A549 treated with ZK216348 at 1 μM for 4 hours (cell line): ENCODE measurements around the gene OR51A7. TPM values are rescaled to one million over a fixed set of nuclear protein-coding genes. Genes with fewer than 3 reads are reported as not detected.

Source experiments
- total RNA-seq: library from RNA; stranded (reverse); fragments of 200-300 nt; extraction: Qiagen RNA extraction; gene quantifications from 5 replicates; pipeline ENCODE4 v1.2.3, GENCODE V29; 2022; ENCODE audit warnings: low read depth

OR51A7 gene, protein sequence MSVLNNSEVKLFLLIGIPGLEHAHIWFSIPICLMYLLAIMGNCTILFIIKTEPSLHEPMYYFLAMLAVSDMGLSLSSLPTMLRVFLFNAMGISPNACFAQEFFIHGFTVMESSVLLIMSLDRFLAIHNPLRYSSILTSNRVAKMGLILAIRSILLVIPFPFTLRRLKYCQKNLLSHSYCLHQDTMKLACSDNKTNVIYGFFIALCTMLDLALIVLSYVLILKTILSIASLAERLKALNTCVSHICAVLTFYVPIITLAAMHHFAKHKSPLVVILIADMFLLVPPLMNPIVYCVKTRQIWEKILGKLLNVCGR
- not detected in 5 replicates for total RNA-seq

DNA sequence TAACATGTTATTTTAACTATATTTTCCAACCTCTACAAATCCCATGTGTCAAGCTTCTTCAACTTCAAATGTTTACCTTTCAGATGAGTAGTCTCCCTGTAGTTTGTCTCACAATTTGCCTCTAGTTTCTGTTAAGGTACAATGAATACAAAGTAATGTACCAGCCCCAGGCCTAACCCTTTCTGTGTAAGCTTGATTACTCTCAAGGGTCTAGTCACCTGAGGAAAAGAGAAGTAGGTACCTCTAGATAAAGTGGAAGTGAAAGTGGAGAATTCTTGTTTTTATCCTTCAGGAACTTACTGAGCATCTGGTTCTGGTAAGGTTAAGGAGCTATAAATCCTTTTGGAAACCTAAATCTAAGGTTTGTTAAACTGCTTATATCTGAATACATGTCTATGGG lies at the start of gene OR51A7:
OR51A7 (plus strand) TSS at position 300 of the 400 bp plus-strand sequence. CDS start 3,587 bp downstream, outside the sequence.

DNA sequence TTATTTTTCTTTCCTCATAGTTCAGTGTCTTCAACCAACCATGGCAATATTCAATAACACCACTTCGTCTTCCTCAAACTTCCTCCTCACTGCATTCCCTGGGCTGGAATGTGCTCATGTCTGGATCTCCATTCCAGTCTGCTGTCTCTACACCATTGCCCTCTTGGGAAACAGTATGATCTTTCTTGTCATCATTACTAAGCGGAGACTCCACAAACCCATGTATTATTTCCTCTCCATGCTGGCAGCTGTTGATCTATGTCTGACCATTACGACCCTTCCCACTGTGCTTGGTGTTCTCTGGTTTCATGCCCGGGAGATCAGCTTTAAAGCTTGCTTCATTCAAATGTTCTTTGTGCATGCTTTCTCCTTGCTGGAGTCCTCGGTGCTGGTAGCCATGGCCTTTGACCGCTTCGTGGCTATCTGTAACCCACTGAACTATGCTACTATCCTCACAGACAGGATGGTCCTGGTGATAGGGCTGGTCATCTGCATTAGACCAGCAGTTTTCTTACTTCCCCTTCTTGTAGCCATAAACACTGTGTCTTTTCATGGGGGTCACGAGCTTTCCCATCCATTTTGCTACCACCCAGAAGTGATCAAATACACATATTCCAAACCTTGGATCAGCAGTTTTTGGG lies 21.6 kb upstream of the OR51A7 start, which contains the start of gene OR51T1:
OR51T1 (plus strand) TSS at position 41 of the 641 bp plus-strand sequence; CDS start at position 41, 0 bp downstream.

GRCh38 chr11:4919250-4919649 lies 15.7 kb downstream of the OR51A7 start, which contains the start of gene OR51G2:
Gene OR51G2, minus strand, starts transcription at chr11:4919350. Its CDS starts 3,687 bp downstream, at chr11:4915663.

DNA sequence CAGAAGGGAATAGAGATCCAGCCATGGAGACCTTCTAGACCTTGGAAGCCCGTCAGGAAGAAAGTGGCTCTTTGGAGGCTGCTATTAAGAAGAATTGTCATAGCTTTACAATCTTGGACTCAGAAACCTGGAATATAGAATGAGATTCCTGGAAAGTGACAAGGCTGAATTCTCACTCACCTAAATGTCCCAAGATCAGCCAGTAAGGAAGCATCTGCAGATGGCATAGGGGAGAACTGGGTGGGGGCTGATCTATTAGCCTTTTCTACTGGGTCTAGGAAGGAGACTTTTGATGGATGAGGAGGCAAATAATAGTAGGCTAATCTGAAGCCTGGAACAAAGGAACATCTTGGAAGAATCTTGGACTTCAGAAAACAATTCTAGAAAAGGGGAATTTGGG lies 20.7 kb downstream of the OR51A7 start, which contains the start of gene OR51G1:
OR51G1 (minus strand) TSS at position 101 of the 400 bp plus-strand sequence; CDS start at position 101, 0 bp downstream.

GRCh38 chr11:4947505-4947904 lies 43.9 kb downstream of the OR51A7 start, which contains the start of gene OR51A4:
Gene OR51A4, minus strand, starts transcription at chr11:4947605. Its CDS starts 505 bp downstream, at chr11:4947100.

GRCh38 chr11:4955613-4956012 lies 52.0 kb downstream of the OR51A7 start, which contains the start of gene OR51A2:
Gene OR51A2, minus strand, starts transcription at chr11:4955713. Its CDS starts 0 bp downstream, at chr11:4955713.

Other genes with a start within 250 kb of the OR51A7 start
- not detected in 5 replicates for gene OR51E2, start 205.9 kb upstream of the OR51A7 start, total RNA-seq
- gene MMP26, start 199.0 kb upstream of the OR51A7 start, total RNA-seq = not detected in 5 replicates
- gene OR51F1, start 133.8 kb upstream of the OR51A7 start, total RNA-seq = not detected in 5 replicates
- not detected in 5 replicates for gene OR52R1, start 99.4 kb upstream of the OR51A7 start, total RNA-seq
- gene OR51F2, start 82.5 kb upstream of the OR51A7 start, total RNA-seq = not detected in 5 replicates
- not detected in 5 replicates for gene OR51S1, start 54.6 kb upstream of the OR51A7 start, total RNA-seq
- gene OR51T1, start 21.9 kb upstream of the OR51A7 start, total RNA-seq = not detected in 5 replicates
- gene OR51G2, start 15.6 kb downstream of the OR51A7 start, total RNA-seq = not detected in 5 replicates
- gene OR51G1, start 20.6 kb downstream of the OR51A7 start, total RNA-seq = not detected in 5 replicates
- not detected in 5 replicates for gene OR51A4, start 43.8 kb downstream of the OR51A7 start, total RNA-seq
- gene OR51A2, start 51.9 kb downstream of the OR51A7 start, total RNA-seq = not detected in 5 replicates
- not detected in 5 replicates for gene OR51L1, start 91.1 kb downstream of the OR51A7 start, total RNA-seq
- gene OR52J3, start 142.7 kb downstream of the OR51A7 start, total RNA-seq = not detected in 5 replicates
- not detected in 5 replicates for gene OR52E2, start 155.8 kb downstream of the OR51A7 start, total RNA-seq
- gene OR52E1, start 165.8 kb downstream of the OR51A7 start, total RNA-seq = not detected in 5 replicates
- gene OR52A5, start 234.6 kb downstream of the OR51A7 start, total RNA-seq = not detected in 5 replicates